Peyer's patch (tissue), 4 donors: ENCODE measurements around the gene LEPR.

ENCODE experiments used
- CTCF ChIP-seq, 6 experiments: fragments of 450-650 bp in 4 of 6; fragments of 200-600 bp in 2 of 6; sonication (generic) in 1 of 6; IDR thresholded peaks; one replicate each; pipeline ENCODE4 v1.5.1; 2017 to 2019; ENCODE audit warnings: antibody characterized with exemption in 6 of 6, mild to moderate bottlenecking in 3 of 6, moderate library complexity in 1 of 6
- POLR2A ChIP-seq, 2 donors: fragments of 450-650 bp; IDR thresholded peaks; one replicate each; pipeline ENCODE4 v1.5.1; 2017; ENCODE audit warnings: antibody characterized with exemption in 2 of 2, mild to moderate bottlenecking in 2 of 2, moderate library complexity in 2 of 2

- TF ChIP-seq CTCF (IDR thresholded peaks at IDR 0.05): no peak
- TF ChIP-seq POLR2A (IDR thresholded peaks at IDR 0.05): no peak
These were observed 48.8 kb downstream of the LEPR start for GRCh38 chr1:65469126-65469888.
